ENCODE results near the gene MPP2. TPM values are rescaled to one million over a fixed set of nuclear protein-coding genes. Genes with fewer than 3 reads are reported as not detected.

Gene MPP2
- total and polyA plus RNA-seq, 9 of the 15 experiments (the other 6 are each of a cell fraction or from before 2014, with no cell fraction given), result 0.04 to 1.0 (median 0.24) TPM

DNA sequence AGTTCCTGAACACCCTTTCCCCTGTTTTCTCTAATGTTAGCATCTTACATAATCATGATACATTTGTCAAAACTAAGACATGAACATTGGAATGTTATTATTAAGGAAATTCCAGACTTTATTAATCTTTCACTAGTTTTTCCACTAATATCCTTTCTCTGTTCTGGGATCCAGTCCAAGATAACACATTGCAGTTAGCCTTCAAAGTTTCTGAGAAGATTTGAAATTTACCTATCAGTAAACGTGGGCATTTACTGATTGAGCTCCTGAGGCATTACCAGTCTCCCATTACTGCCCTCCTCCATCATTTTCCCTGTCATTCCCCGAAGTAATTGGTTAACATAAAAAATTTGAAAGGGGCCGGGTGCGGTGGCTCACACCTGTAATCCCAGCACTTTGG, 66.1 kb downstream of the MPP2 start (continued):
- TF ChIP-seq, protein P1, sequence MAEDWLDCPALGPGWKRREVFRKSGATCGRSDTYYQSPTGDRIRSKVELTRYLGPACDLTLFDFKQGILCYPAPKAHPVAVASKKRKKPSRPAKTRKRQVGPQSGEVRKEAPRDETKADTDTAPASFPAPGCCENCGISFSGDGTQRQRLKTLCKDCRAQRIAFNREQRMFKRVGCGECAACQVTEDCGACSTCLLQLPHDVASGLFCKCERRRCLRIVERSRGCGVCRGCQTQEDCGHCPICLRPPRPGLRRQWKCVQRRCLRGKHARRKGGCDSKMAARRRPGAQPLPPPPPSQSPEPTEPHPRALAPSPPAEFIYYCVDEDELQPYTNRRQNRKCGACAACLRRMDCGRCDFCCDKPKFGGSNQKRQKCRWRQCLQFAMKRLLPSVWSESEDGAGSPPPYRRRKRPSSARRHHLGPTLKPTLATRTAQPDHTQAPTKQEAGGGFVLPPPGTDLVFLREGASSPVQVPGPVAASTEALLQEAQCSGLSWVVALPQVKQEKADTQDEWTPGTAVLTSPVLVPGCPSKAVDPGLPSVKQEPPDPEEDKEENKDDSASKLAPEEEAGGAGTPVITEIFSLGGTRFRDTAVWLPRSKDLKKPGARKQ (CRISPR knock-in tag; IDR thresholded peaks at IDR 0.05), result no peak
- no peak for TF ChIP-seq SLC30A9 (CRISPR knock-in tag; IDR thresholded peaks at IDR 0.05)
- TF ChIP-seq ZNF551 (CRISPR knock-in tag; IDR thresholded peaks at IDR 0.05), result no peak
- TF ChIP-seq ZNF79 (CRISPR knock-in tag; IDR thresholded peaks at IDR 0.05; ENCODE audit: low read depth), result no peak
- TF ChIP-seq CREM (IDR thresholded peaks at IDR 0.05; ENCODE audit: low read depth), result no peak
- TF ChIP-seq, protein P2, sequence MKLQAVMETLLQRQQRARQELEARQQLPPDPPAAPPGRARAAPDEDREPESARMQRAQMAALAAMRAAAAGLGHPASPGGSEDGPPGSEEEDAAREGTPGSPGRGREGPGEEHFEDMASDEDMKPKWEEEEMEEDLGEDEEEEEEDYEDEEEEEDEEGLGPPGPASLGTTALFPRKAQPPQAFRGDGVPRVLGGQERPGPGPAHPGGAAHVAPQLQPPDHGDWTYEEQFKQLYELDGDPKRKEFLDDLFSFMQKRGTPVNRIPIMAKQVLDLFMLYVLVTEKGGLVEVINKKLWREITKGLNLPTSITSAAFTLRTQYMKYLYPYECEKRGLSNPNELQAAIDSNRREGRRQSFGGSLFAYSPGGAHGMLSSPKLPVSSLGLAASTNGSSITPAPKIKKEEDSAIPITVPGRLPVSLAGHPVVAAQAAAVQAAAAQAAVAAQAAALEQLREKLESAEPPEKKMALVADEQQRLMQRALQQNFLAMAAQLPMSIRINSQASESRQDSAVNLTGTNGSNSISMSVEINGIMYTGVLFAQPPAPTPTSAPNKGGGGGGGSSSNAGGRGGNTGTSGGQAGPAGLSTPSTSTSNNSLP (IDR thresholded peaks at IDR 0.05; ENCODE audit: borderline replicate concordance, low read depth, low read length), result no peak
- no peak for TF ChIP-seq KLF10 (CRISPR knock-in tag; IDR thresholded peaks at IDR 0.05)
- no peak for TF ChIP-seq FOS (IDR thresholded peaks at IDR 0.05; ENCODE audit: extremely low read depth, insufficient read length)

DNA sequence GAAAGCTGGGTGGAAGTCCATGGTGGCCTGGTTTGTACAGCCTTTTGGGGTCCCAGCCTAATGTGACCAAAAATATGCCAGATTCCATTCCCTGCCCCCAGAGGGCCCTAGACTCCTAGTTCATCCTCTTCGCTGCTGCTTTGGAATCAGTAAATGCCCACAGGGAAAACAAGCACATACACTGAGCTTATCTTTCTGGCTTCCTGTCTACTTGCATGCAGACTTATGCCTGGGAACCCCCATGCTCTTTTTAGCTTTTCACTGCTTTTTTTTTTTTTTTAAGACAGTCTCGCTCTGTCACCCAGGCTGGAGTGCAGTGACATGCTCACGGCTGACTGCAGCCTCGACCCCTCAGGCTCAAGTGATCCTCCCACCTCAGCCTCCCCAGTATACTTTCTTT, 66.5 kb downstream of the MPP2 start:
- FAIRE-seq, result peak; percentile 74
- Histone ChIP-seq H3K27ac (ENCODE audit: extremely low read depth, low read depth, low read length) (no peak overlapping the region), H3K36me3 (ENCODE audit: control insufficient read depth, insufficient read depth, low read length) (no peaks in the 10 kb centered on the region), H3K4me2 (ENCODE audit: insufficient read depth, low read length) (no peak overlapping the region), H4K20me1 (replicated peaks; ENCODE audit: control insufficient read depth, insufficient read depth, low read length) (no peaks in the 10 kb centered on the region; the same call in 1 of the 2 replicates), H3K79me2 (ENCODE audit: control insufficient read depth, insufficient read depth, low read length) (no peaks in the 10 kb centered on the region), H3K4me3 (no peak overlapping the region), H3K4me1 (replicated peaks in 1 of 2; ENCODE audit: control insufficient read depth in 2 of 2, insufficient read depth in 2 of 2, low read length in 2 of 2) (peaks cover 15 to 16% of the 10 kb centered on the region in 2 experiments), H3K27me3 (ENCODE audit: control insufficient read depth in 2 of 2, insufficient read depth in 2 of 2, low read length in 2 of 2) (no peaks in the 10 kb centered on the region), H3K9me1 (ENCODE audit: control insufficient read depth, insufficient read depth, low read length) (no peaks in the 10 kb centered on the region), H3K9ac (ENCODE audit: insufficient read depth in 1 of 2, low read depth in 2 of 2, low read length in 2 of 2) (no peak overlapping the region), H2AFZ (ENCODE audit: low read depth, low read length) (no peak overlapping the region), H3K9me3 (replicated peaks; ENCODE audit: control insufficient read depth, insufficient read depth, low read depth, low read length) (no peaks in the 10 kb centered on the region)
- in situ Hi-C loops (cut with MboI), result no loop called here
- WGBS (ENCODE audit: insufficient coverage, low coverage, missing lambda C conversion rate), result 3% methylated on average over 3 of the region's 4 CpGs
- ChIA-PET POLR2A (interaction anchor here (0.6 to 2.3 kb wide), 3 partner anchors 11 to 161 kb away, joined by 3 to 9 read pairs (median 4); no protein-coding TSS in a partner anchor), CTCF (ENCODE audit: low intra/inter-chr PET ratio) (no interaction called here)
- BruUV-seq (replicated peaks), result no TSS peak
- DNase-seq (ENCODE audit: extremely low read depth in 1 of 4, low spot score in 3 of 4), result peak in 2 of 4 experiments; percentile 44 to 47
- peak; percentile 81 for ATAC-seq
- intact Hi-C loops (cut with micrococcal nuclease), result loop anchor here (10.0 kb wide), 1 partner anchor 146 kb away; no protein-coding TSS in a partner anchor
- TF ChIP-seq CTBP1 (IDR thresholded peaks at IDR 0.05; ENCODE audit: borderline replicate concordance) (no peak), ZNF696 (CRISPR knock-in tag; conservative IDR thresholded peaks at IDR 0.05) (no peak), ATF7 (IDR thresholded peaks at IDR 0.05) (no peak)
- TF ChIP-seq, protein P3, sequence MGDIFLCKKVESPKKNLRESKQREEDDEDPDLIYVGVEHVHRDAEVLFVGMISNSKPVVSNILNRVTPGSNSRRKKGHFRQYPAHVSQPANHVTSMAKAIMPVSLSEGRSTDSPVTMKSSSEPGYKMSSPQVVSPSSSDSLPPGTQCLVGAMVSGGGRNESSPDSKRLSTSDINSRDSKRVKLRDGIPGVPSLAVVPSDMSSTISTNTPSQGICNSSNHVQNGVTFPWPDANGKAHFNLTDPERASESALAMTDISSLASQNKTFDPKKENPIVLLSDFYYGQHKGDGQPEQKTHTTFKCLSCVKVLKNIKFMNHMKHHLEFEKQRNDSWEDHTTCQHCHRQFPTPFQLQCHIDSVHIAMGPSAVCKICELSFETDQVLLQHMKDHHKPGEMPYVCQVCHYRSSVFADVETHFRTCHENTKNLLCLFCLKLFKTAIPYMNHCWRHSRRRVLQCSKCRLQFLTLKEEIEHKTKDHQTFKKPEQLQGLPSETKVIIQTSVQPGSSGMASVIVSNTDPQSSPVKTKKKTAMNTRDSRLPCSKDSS (IDR thresholded peaks at IDR 0.05; ENCODE audit: low read depth, partially characterized antibody), result no peak
- TF ChIP-seq, protein P4, sequence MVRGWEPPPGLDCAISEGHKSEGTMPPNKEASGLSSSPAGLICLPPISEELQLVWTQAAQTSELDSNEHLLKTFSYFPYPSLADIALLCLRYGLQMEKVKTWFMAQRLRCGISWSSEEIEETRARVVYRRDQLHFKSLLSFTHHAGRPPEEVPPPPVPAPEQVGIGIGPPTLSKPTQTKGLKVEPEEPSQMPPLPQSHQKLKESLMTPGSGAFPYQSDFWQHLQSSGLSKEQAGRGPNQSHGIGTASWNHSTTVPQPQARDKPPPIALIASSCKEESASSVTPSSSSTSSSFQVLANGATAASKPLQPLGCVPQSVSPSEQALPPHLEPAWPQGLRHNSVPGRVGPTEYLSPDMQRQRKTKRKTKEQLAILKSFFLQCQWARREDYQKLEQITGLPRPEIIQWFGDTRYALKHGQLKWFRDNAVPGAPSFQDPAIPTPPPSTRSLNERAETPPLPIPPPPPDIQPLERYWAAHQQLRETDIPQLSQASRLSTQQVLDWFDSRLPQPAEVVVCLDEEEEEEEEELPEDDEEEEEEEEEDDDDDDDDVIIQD (CRISPR knock-in tag; IDR thresholded peaks at IDR 0.05), result no peak
- TF ChIP-seq, protein P5, sequence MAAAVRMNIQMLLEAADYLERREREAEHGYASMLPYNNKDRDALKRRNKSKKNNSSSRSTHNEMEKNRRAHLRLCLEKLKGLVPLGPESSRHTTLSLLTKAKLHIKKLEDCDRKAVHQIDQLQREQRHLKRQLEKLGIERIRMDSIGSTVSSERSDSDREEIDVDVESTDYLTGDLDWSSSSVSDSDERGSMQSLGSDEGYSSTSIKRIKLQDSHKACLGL (CRISPR knock-in tag; IDR thresholded peaks at IDR 0.05; ENCODE audit: borderline replicate concordance, poor library complexity, severe bottlenecking), result no peak

Measured in K562 (cell line).